Transverse colon (tissue), 4 donors: ENCODE data around the gene NLGN1.

Source experiments
- EP300 ChIP-seq: sonication (generic); formaldehyde crosslinking; IDR thresholded peaks from one replicate; pipeline ENCODE4 v1.6.1; 2017; ENCODE audit warnings: antibody characterized with exemption, low read depth
- POLR2AphosphoS5 ChIP-seq, 3 donors: sonication (generic); formaldehyde crosslinking; IDR thresholded peaks; one replicate each; pipeline ENCODE4 v1.6.1; 2016; ENCODE audit warnings: antibody characterized with exemption in 3 of 3
- TF ChIP-seq, protein P1 (sequence below), 5 experiments: fragments of 200-600 bp in 3 of 5; fragments of 450-650 bp in 2 of 5; sonication (generic) in 3 of 5; IDR thresholded peaks; 1 replicate in 2 of 5; 2 replicates in 3 of 5; pipeline ENCODE4 v1.5.1; 2016 to 2017; ENCODE audit warnings: antibody characterized with exemption in 5 of 5, inconsistent platforms in 3 of 5, mild to moderate bottlenecking in 2 of 5, moderate library complexity in 1 of 5

DNA sequence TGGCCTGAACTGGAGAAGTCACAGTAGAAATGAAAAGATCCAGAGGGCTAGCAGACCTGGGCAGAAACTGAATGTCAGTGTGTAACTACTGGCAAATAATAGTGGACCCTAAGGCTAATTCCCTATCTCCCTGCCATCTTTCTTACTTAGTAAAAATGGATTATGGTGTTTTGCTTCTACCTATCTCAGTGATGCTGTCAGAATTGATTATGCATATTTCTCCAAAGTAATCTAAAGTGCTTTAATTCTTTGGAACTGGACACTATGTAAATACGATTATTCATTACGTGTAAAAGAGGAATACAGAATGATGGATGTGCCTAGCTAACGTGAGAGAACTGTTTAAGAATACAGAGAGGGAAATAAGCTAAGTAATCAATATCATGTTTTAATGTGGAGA lies 651.9 kb downstream of the NLGN1 start:
- TF ChIP-seq, protein P1, sequence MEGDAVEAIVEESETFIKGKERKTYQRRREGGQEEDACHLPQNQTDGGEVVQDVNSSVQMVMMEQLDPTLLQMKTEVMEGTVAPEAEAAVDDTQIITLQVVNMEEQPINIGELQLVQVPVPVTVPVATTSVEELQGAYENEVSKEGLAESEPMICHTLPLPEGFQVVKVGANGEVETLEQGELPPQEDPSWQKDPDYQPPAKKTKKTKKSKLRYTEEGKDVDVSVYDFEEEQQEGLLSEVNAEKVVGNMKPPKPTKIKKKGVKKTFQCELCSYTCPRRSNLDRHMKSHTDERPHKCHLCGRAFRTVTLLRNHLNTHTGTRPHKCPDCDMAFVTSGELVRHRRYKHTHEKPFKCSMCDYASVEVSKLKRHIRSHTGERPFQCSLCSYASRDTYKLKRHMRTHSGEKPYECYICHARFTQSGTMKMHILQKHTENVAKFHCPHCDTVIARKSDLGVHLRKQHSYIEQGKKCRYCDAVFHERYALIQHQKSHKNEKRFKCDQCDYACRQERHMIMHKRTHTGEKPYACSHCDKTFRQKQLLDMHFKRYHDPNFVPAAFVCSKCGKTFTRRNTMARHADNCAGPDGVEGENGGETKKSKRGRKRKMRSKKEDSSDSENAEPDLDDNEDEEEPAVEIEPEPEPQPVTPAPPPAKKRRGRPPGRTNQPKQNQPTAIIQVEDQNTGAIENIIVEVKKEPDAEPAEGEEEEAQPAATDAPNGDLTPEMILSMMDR (IDR thresholded peaks at IDR 0.05): no peak
- TF ChIP-seq POLR2AphosphoS5 (IDR thresholded peaks at IDR 0.05) (no peak), EP300 (no peak)
